Measurements from ENCODE around the gene LYRM4.

Gene LYRM4

GRCh38 chr6:5204376-5204775 lies 56.4 kb downstream of the LYRM4 start:
- no peak for TF ChIP-seq CTCF (conservative IDR thresholded peaks at IDR 0.05; ENCODE audit: low read depth, low read length)
- no peak overlapping the region for H2AFZ ChIP-seq (ENCODE audit: low read depth)
- H3K27me3 ChIP-seq (ENCODE audit: insufficient read depth, low read depth) = no peaks in the 10 kb centered on the region
- H3K36me3 ChIP-seq (ENCODE audit: insufficient read depth) = no peaks in the 10 kb centered on the region
- no peak overlapping the region for H3K4me2 ChIP-seq
- H3K4me1 ChIP-seq (ENCODE audit: low read depth, poor library complexity, severe bottlenecking) = no peaks in the 10 kb centered on the region
- H3K4me3 ChIP-seq (IDR thresholded peaks at IDR 0.05; ENCODE audit: insufficient read depth, low read depth, low read length) = no peak overlapping the region
- H3K9ac ChIP-seq = no peak overlapping the region
- no peaks in the 10 kb centered on the region for H4K20me1 ChIP-seq (ENCODE audit: insufficient read depth)
- H3K27ac ChIP-seq = no peak overlapping the region
- no peaks in the 10 kb centered on the region for H3K79me2 ChIP-seq (ENCODE audit: insufficient read depth, low read depth)

GRCh38 chr6:5203546-5203945 lies 57.2 kb downstream of the LYRM4 start:
- H3K79me2 ChIP-seq (ENCODE audit: insufficient read depth, low read depth) = no peaks in the 10 kb centered on the region
- H3K9ac ChIP-seq = no peak overlapping the region
- H3K27ac ChIP-seq = no peak overlapping the region
- H3K4me3 ChIP-seq (IDR thresholded peaks at IDR 0.05; ENCODE audit: insufficient read depth, low read depth, low read length) = no peak overlapping the region
- TF ChIP-seq CTCF (conservative IDR thresholded peaks at IDR 0.05; ENCODE audit: low read depth, low read length) = no peak
- H3K4me2 ChIP-seq = no peak overlapping the region
- H3K36me3 ChIP-seq (ENCODE audit: insufficient read depth) = no peaks in the 10 kb centered on the region
- H3K4me1 ChIP-seq (ENCODE audit: low read depth, poor library complexity, severe bottlenecking) = no peaks in the 10 kb centered on the region
- no peaks in the 10 kb centered on the region for H4K20me1 ChIP-seq (ENCODE audit: insufficient read depth)
- no peaks in the 10 kb centered on the region for H3K27me3 ChIP-seq (ENCODE audit: insufficient read depth, low read depth)
- no peak overlapping the region for H2AFZ ChIP-seq (ENCODE audit: low read depth)

- Histone ChIP-seq H3K4me3 (IDR thresholded peaks at IDR 0.05; ENCODE audit: insufficient read depth, low read depth, low read length) (no peak overlapping the region), H3K9ac (no peak overlapping the region), H3K4me2 (no peak overlapping the region), H3K36me3 (ENCODE audit: insufficient read depth) (no peaks in the 10 kb centered on the region), H3K27ac (no peak overlapping the region), H3K27me3 (ENCODE audit: insufficient read depth, low read depth) (no peaks in the 10 kb centered on the region), H3K4me1 (ENCODE audit: low read depth, poor library complexity, severe bottlenecking) (no peaks in the 10 kb centered on the region), H2AFZ (ENCODE audit: low read depth) (no peak overlapping the region), H4K20me1 (ENCODE audit: insufficient read depth) (no peaks in the 10 kb centered on the region), H3K79me2 (ENCODE audit: insufficient read depth, low read depth) (no peaks in the 10 kb centered on the region)
- no peak for TF ChIP-seq CTCF (conservative IDR thresholded peaks at IDR 0.05; ENCODE audit: low read depth, low read length)
Measured at GRCh38 chr6:5202941-5203340, 57.8 kb downstream of the LYRM4 start.

GRCh38 chr6:5202206-5202605 lies 58.5 kb downstream of the LYRM4 start:
- H3K4me2 ChIP-seq = no peak overlapping the region
- no peak overlapping the region for H3K4me3 ChIP-seq (IDR thresholded peaks at IDR 0.05; ENCODE audit: insufficient read depth, low read depth, low read length)
- no peaks in the 10 kb centered on the region for H3K27me3 ChIP-seq (ENCODE audit: insufficient read depth, low read depth)
- TF ChIP-seq CTCF (conservative IDR thresholded peaks at IDR 0.05; ENCODE audit: low read depth, low read length) = no peak
- no peak overlapping the region for H3K9ac ChIP-seq
- no peak overlapping the region for H2AFZ ChIP-seq (ENCODE audit: low read depth)
- H3K27ac ChIP-seq = no peak overlapping the region
- H3K36me3 ChIP-seq (ENCODE audit: insufficient read depth) = no peaks in the 10 kb centered on the region
- H4K20me1 ChIP-seq (ENCODE audit: insufficient read depth) = no peaks in the 10 kb centered on the region
- H3K79me2 ChIP-seq (ENCODE audit: insufficient read depth, low read depth) = no peaks in the 10 kb centered on the region
- H3K4me1 ChIP-seq (ENCODE audit: low read depth, poor library complexity, severe bottlenecking) = no peaks in the 10 kb centered on the region

GRCh38 chr6:5201271-5201670 lies 59.5 kb downstream of the LYRM4 start:
- no peak for TF ChIP-seq CTCF (conservative IDR thresholded peaks at IDR 0.05; ENCODE audit: low read depth, low read length)

More at GRCh38 chr6:5201271-5201670, 59.5 kb downstream of the LYRM4 start:
- Histone ChIP-seq H3K4me3 (IDR thresholded peaks at IDR 0.05; ENCODE audit: insufficient read depth, low read depth, low read length) (no peak overlapping the region), H3K9ac (no peak overlapping the region), H3K4me1 (ENCODE audit: low read depth, poor library complexity, severe bottlenecking) (no peaks in the 10 kb centered on the region), H2AFZ (ENCODE audit: low read depth) (no peak overlapping the region), H3K79me2 (ENCODE audit: insufficient read depth, low read depth) (no peaks in the 10 kb centered on the region), H3K36me3 (ENCODE audit: insufficient read depth) (no peaks in the 10 kb centered on the region), H3K27me3 (ENCODE audit: insufficient read depth, low read depth) (no peaks in the 10 kb centered on the region), H4K20me1 (ENCODE audit: insufficient read depth) (no peaks in the 10 kb centered on the region), H3K4me2 (no peak overlapping the region), H3K27ac (no peak overlapping the region)
